WTC11 (cell line): ENCODE results near the gene RBM28.

ENCODE experiments used
- ATF1 ChIP-seq: sonication (generic); formaldehyde crosslinking; IDR thresholded peaks from 2 replicates; pipeline ENCODE4 v1.8.1; 2023; ENCODE audit warnings: mild to moderate bottlenecking, moderate library complexity, missing genetic modification reagents
- ATF3 ChIP-seq: sonication (generic); formaldehyde crosslinking; conservative IDR thresholded peaks from 2 replicates; pipeline ENCODE4 v1.8.1; 2022; ENCODE audit warnings: mild to moderate bottlenecking, missing genetic modification reagents
- CBFB ChIP-seq: sonication (generic); formaldehyde crosslinking; IDR thresholded peaks from 2 replicates; pipeline ENCODE4 v1.8.1; 2022; ENCODE audit warnings: mild to moderate bottlenecking, low read depth, missing genetic modification reagents
- CTCF ChIP-seq: fragments of 200-600 bp; IDR thresholded peaks from 2 replicates; pipeline ENCODE4 v1.8.0; 2022; ENCODE audit warnings: antibody characterized with exemption
- E2F4 ChIP-seq: sonication (generic); formaldehyde crosslinking; IDR thresholded peaks from 2 replicates; pipeline ENCODE4 v1.8.1; 2022; ENCODE audit warnings: low read depth, mild to moderate bottlenecking, moderate library complexity, missing genetic modification reagents, borderline replicate concordance
- MAX ChIP-seq: sonication (generic); formaldehyde crosslinking; IDR thresholded peaks from 2 replicates; pipeline ENCODE4 v1.8.0; 2022; ENCODE audit warnings: mild to moderate bottlenecking, missing genetic modification reagents
- OVOL2 ChIP-seq: fragments of 250-450 bp; sonication (Bioruptor Pico); IDR thresholded peaks from 2 replicates; pipeline ENCODE4 v1.9.0; 2021; ENCODE audit warnings: mild to moderate bottlenecking, borderline replicate concordance
- SMAD3 ChIP-seq: sonication (generic); formaldehyde crosslinking; IDR thresholded peaks from 2 replicates; pipeline ENCODE4 v1.8.0; 2022; ENCODE audit warnings: missing genetic modification reagents, mild to moderate bottlenecking, borderline replicate concordance
- TP53 ChIP-seq: sonication (generic); formaldehyde crosslinking; IDR thresholded peaks from 2 replicates; pipeline ENCODE4 v1.8.1; 2023; ENCODE audit warnings: mild to moderate bottlenecking, missing genetic modification reagents
- USF1 ChIP-seq: sonication (generic); formaldehyde crosslinking; IDR thresholded peaks from 2 replicates; pipeline ENCODE4 v1.8.0; 2022; ENCODE audit warnings: mild to moderate bottlenecking, missing genetic modification reagents
- ZNF121 ChIP-seq: sonication (generic); formaldehyde crosslinking; IDR thresholded peaks from 2 replicates; pipeline ENCODE4 v1.8.0; 2023; ENCODE audit warnings: missing genetic modification reagents
- ZNF263 ChIP-seq: sonication (generic); formaldehyde crosslinking; IDR thresholded peaks from 2 replicates; pipeline ENCODE4 v1.8.1; 2022; ENCODE audit warnings: low read depth, mild to moderate bottlenecking, moderate library complexity, missing genetic modification reagents

GRCh38 chr7:128366986-128367385 is 23.3 kb upstream of the RBM28 start:
- no peak for TF ChIP-seq ZNF263 (CRISPR knock-in tag)
- no peak for TF ChIP-seq OVOL2 (CRISPR knock-in tag)
- TF ChIP-seq CTCF = no peak
- TF ChIP-seq ATF1 (CRISPR knock-in tag) = no peak
- no peak for TF ChIP-seq E2F4 (CRISPR knock-in tag)
- no peak for TF ChIP-seq ATF3 (CRISPR knock-in tag)
- TF ChIP-seq CBFB (CRISPR knock-in tag) = no peak
- TF ChIP-seq TP53 (CRISPR knock-in tag) = no peak
- no peak for TF ChIP-seq USF1
- no peak for TF ChIP-seq SMAD3 (CRISPR knock-in tag)
- no peak for TF ChIP-seq MAX (CRISPR knock-in tag)
- no peak for TF ChIP-seq ZNF121 (CRISPR knock-in tag)
